GM12892 (cell line): ENCODE data around the gene RNF212B. TPM values are rescaled to one million over a fixed set of nuclear protein-coding genes. Genes with fewer than 3 reads are reported as not detected.
"Not testable (repeated sequence)": the region's sequence is repeated elsewhere in the genome, so short reads cannot be mapped to it uniquely, and the experiment has no call there.

Experiments used
- DNase-seq: peaks from one replicate; pipeline ENCODE4 v3.0.0; 2011; ENCODE audit not compliant: insufficient read length
- FAIRE-seq: peaks from 2 replicates; lab custom pipeline; 2011; peaks lifted over from hg19 to GRCh38; lab: Jason Lieb, UNC
- POLR2A ChIP-seq: IDR thresholded peaks from 2 replicates; pipeline ENCODE4 v1.6.1; 2011; ENCODE audit warnings: low read depth, low read length, control low read depth
- POLR2AphosphoS5 ChIP-seq: IDR thresholded peaks from 2 replicates; pipeline ENCODE4 v1.6.1; 2011; ENCODE audit warnings: low read depth, low read length, control low read depth
- TAF1 ChIP-seq: IDR thresholded peaks from 2 replicates; pipeline ENCODE4 v1.6.1; 2011; ENCODE audit warnings: low read depth, mild to moderate bottlenecking, control low read depth, low read length, borderline replicate concordance
- polyA plus RNA-seq: library from polyadenylated mRNA; unstranded; fragments of >200 nt; gene quantifications from one replicate; pipeline ENCODE4 v1.2.1, GENCODE V29; 2012; ENCODE audit warnings: missing spikeins, inconsistent platforms; ENCODE audit not compliant: missing spikeins

RNF212B gene, protein sequence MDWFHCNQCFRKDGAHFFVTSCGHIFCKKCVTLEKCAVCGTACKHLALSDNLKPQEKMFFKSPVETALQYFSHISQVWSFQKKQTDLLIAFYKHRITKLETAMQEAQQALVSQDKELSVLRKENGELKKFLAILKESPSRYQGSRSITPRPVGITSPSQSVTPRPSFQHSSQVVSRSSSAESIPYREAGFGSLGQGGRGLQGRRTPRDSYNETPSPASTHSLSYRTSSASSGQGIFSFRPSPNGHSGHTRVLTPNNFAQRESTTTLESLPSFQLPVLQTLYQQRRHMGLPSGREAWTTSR
- not detected for polyA plus RNA-seq

DNA sequence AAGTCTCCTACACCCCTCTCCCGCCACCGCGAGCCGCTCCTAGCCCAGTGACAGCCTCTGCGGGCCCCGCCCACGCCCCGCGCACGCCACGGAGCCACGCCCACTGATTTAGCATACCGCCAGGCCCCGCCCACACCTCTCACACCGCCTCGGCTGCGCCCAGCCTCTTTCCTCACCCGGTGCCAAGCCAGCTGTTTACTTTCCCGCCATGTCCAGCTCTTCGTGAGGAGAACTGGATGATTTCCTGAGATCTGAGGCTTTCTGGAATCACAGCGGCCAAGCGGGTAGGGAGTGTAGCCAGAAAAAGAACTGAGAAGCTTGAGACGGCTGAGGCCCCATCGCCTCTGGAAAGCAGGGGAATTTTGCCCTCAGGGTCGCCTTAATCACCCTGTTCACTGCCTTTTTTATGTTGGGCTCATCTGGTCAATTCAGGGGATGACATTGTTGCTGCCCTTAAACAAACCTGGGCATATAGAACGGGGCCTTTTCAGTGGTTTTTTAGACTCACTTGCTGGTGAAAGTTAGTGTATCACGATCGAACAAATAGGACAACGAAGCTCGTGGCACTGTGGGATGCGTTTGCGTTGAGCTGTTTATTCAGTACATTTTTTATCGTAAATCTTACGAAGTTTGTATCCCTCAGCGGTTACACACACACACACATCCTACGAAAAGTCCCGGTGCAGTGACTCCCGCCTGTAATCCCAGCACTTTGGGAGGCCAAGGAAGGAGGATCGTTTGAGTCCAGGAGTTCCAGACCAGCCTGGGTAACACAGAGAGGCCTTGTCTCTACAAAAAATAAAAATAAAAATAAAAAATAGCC, at the start of gene RNF212B:
Gene RNF212B (plus strand): TSS at position 165 of the 823 bp plus-strand sequence. CDS start 2,410 bp downstream, outside the sequence.
- no peak for TF ChIP-seq TAF1
- no peak for TF ChIP-seq POLR2A
- TF ChIP-seq POLR2AphosphoS5: no peak
- peak; percentile 65 for DNase-seq
- peak; percentile 72 for FAIRE-seq

DNA sequence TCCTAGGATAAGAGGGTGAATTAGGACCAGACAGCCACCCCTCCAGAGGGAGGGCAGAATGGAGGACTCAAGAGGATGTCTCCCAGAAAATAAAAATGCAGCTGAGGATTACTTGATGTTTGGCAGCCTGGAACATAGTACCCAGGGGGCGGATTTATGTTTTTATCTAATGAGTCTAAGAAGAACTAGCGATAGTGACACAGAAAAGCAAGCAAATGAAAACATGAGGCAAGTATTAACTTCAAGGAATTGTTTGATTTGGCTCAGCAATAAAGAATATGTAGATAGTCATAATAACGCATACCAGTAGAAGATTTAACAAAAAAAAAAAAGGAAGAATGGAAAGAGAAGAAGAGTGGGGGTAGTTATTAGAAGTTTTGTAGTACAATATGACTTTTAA, 44.3 kb upstream of the RNF212B start:
- no peak for FAIRE-seq
- TF ChIP-seq POLR2AphosphoS5 (no peak), POLR2A (no peak), TAF1 (no peak)
- DNase-seq: no peak

DNA sequence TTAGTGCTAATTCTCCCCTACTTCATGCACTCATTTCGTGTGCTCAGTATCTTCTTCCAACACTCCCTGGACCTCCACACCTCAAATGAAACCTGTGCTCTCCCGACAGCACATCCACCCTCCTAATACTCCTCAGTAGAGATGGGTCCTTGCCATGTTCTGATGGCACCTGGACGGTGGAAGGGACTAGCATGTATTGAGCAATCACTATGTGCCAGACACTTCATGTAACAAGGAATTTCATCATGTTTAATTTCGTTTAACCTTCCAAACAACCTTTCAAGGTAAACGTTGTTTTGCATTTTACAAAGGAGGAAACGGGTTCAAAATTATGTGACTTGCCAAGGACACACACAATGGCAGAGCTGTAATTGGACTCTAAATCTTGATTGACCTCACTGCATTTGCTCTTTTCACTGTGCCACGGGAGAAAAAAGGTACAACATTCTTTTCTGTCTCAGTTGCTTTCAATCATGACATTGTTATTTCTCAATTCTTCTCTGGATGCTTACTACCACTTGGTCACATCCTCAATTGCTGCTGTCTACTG, 42.1 kb upstream of the RNF212B start:
- DNase-seq: no peak

DNA sequence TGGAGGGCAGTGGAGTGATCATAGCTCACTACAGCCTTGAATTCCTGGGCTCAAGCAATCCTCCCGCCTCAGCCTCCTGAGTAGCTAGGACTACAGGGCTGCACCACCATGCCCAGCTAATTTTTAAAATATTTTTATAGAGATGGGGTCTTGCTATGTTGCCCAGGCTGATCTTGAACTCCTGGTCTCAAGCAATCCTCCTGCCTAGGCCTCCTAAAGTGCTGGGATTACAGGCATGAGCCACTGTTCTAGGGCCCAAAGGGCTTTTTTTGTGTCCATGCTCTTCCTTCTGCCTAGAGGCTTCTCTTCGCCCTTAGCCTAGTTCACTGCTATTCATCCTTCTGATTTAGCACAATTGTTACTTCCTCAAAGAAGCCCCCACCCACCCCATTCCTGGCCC, 41.2 kb upstream of the RNF212B start:
- not testable (repeated sequence) for DNase-seq, FAIRE-seq

More for the DNA sequence above, 42.1 kb upstream of the RNF212B start:
- no peak for FAIRE-seq
- TF ChIP-seq POLR2AphosphoS5 (no peak), POLR2A (no peak), TAF1 (no peak)

GRCh38 chr14:23199141-23199540, 38.6 kb upstream of the RNF212B start:
- DNase-seq, FAIRE-seq: not testable (repeated sequence)

DNA sequence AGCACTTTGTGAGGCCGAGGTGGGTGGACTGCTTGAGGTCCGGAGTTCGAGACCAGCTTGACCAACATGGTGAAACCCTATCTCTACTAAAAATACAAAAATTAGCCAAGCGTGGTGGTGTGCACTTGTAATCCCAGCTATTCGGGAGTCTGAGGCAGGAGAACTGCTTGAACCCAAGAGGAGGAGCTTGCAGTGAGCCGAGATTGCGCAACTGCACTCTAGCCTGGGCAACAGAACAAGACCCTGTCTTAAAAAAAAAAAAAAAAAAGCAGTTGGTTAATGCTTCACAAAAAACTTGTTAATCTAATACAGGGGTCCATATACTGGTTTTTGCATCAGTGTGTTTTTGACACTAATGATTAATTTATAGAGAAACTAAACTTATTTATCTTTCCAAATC, 35.7 kb upstream of the RNF212B start:
- no peak for DNase-seq
- no peak for FAIRE-seq

GRCh38 chr14:23206422-23207145, 31.2 kb upstream of the RNF212B start:
- TF ChIP-seq POLR2AphosphoS5: no peak
- TF ChIP-seq POLR2A: no peak
- TF ChIP-seq TAF1: no peak
- no peak for FAIRE-seq
- no peak for DNase-seq

More for the DNA sequence above, 35.7 kb upstream of the RNF212B start:
- TF ChIP-seq TAF1 (no peak), POLR2A (no peak), POLR2AphosphoS5 (no peak)

DNA sequence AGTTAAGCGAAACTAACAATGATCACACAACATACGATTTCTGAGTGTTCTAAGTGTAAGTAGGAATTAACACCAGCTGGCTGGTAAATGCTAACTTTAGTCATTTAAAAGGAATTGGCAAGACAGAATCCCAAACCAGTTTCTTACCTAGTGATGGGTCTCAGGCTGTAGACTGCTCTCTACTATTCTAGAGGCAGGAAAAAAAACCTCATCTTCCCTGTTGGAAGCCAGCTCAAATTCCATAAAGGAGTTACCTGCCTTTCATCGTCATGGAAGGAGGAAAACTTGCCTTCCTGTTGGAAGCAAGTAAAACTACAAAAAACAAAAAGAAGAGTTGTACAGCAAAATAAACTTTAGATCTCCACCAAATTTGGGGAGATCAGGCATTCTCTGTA, 30.6 kb upstream of the RNF212B start:
- DNase-seq (no peak), FAIRE-seq (no peak)
- no peak for TF ChIP-seq TAF1
- no peak for TF ChIP-seq POLR2AphosphoS5
- TF ChIP-seq POLR2A: no peak

DNA sequence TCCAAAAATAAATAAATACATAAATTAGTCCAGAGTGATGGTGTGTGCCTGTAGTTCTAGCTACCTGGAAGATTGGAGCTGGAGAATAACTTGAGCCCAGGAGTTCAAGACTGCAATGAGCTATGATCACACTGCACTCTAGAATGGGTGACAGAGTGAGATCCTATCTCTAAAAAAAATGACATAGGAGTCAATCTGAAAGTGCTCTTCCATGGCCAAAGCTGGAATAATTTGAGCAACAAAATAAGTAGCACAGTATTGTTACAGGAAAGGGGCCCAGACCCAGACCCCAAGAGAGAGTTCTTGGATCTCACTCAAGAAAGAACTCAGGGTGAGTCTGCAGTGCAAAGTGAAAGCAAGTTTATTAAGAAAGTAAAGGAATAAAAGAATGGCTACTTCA, 29.4 kb upstream of the RNF212B start:
- FAIRE-seq (no peak), DNase-seq (no peak)
- TF ChIP-seq POLR2AphosphoS5: no peak
- no peak for TF ChIP-seq TAF1
- TF ChIP-seq POLR2A: no peak

GRCh38 chr14:23209651-23210423, 27.9 kb upstream of the RNF212B start:
- DNase-seq (no peak), FAIRE-seq (no peak)
- TF ChIP-seq TAF1 (no peak), POLR2A (no peak), POLR2AphosphoS5 (no peak)

GRCh38 chr14:23215421-23215820, 22.3 kb upstream of the RNF212B start:
- FAIRE-seq: no peak

More at GRCh38 chr14:23215421-23215820, 22.3 kb upstream of the RNF212B start:
- no peak for DNase-seq
- TF ChIP-seq TAF1 (no peak), POLR2A (no peak), POLR2AphosphoS5 (no peak)
